GM12878 (cell line): ENCODE data around the gene HDAC9. TPM values are rescaled to one million over a fixed set of nuclear protein-coding genes. Genes with fewer than 3 reads are reported as not detected.

Experiments used
- ATAC-seq: fragments of 200-7000 bp; cut with Tn5 transposase; 3 replicates; pipeline ENCODE4 v1.9.1; 2020; ENCODE audit warnings: mild to moderate bottlenecking, moderate library complexity
- BruUV-seq: library from RNA; stranded (reverse); fragments of 400-500 nt; replicated peaks from 2 replicates; lab custom pipeline; 2021; lab: Mats Ljungman, UMichigan
- CTCF ChIA-PET: fragments of 300-600 bp; sonication (Branson Sonifier 250); formaldehyde crosslinking; extraction: SDS; loops from one replicate; lab custom pipeline; 2021; ENCODE audit warnings: inconsistent platforms; lab: Yijun Ruan, JAX
- POLR2A ChIA-PET: fragments of 350-600 bp; formaldehyde crosslinking; extraction: SDS; loops from one replicate; lab custom pipeline; 2021; ENCODE audit warnings: inconsistent platforms; lab: Charles Lee
- RAD21 ChIA-PET: fragments of 300-600 bp; sonication (Branson Sonifier 250); formaldehyde crosslinking; loops from one replicate; lab custom pipeline; 2023; ENCODE audit warnings: antibody characterized with exemption; ENCODE audit not compliant: unreplicated experiment; lab: Charles Lee
- SMC1A ChIA-PET: fragments of 300-600 bp; sonication (Branson Sonifier 250); formaldehyde crosslinking; loops from one replicate; lab custom pipeline; 2023; ENCODE audit not compliant: unreplicated experiment, uncharacterized antibody; lab: Charles Lee
- DNase-seq: peaks from one replicate; pipeline ENCODE4 v3.0.0-alpha.2; 2011; ENCODE audit warnings: low read depth, low spot score
- FAIRE-seq: peaks from 3 replicates; lab custom pipeline; 2011; peaks lifted over from hg19 to GRCh38; lab: Jason Lieb, UNC
- H2AFZ ChIP-seq: 2 replicates; pipeline ENCODE4 v1.6.0; 2011; ENCODE audit warnings: low read depth, low read length, control low read depth; ENCODE audit not compliant: control insufficient read depth
- H3K27ac ChIP-seq: 2 replicates; pipeline ENCODE4 v1.5.1; 2011; ENCODE audit warnings: control low read depth; ENCODE audit not compliant: control insufficient read depth, insufficient read depth
- H3K27me3 ChIP-seq, 2 experiments: replicated peaks in 1 of 2; 2 replicates each; pipeline versions ENCODE4 v1.6.0 to v1.6.1; 2011; ENCODE audit warnings: low read length in 1 of 2; ENCODE audit not compliant: control insufficient read depth in 2 of 2, insufficient read depth in 2 of 2
- H3K36me3 ChIP-seq, 2 experiments: 2 replicates each; pipeline ENCODE4 v1.5.1; 2011; ENCODE audit warnings: low read length in 1 of 2; ENCODE audit not compliant: control insufficient read depth in 2 of 2, insufficient read depth in 2 of 2
- H3K4me1 ChIP-seq: 2 replicates; pipeline ENCODE4 v1.6.1; 2011; ENCODE audit warnings: mild to moderate bottlenecking, low read length, moderate library complexity, mixed read lengths; ENCODE audit not compliant: control insufficient read depth, insufficient read depth
- H3K4me2 ChIP-seq: 2 replicates; pipeline ENCODE4 v1.6.0; 2011; ENCODE audit warnings: control low read depth; ENCODE audit not compliant: control insufficient read depth, insufficient read depth
- H3K4me3 ChIP-seq: fragments of 200-600 bp; sonication (generic); 2 replicates; pipeline ENCODE4 v1.5.1; 2016
- H3K79me2 ChIP-seq: 2 replicates; pipeline ENCODE4 v1.6.0; 2011; ENCODE audit warnings: low read length; ENCODE audit not compliant: control insufficient read depth, insufficient read depth
- H3K9ac ChIP-seq: 2 replicates; pipeline ENCODE4 v1.8.0; 2011; ENCODE audit warnings: low read length, control low read depth, mixed read lengths; ENCODE audit not compliant: control insufficient read depth, insufficient read depth
- H3K9me3 ChIP-seq: replicated peaks from 3 replicates; pipeline ENCODE4 v1.5.1; 2011; ENCODE audit warnings: mild to moderate bottlenecking, low read length; ENCODE audit not compliant: control insufficient read depth, insufficient read depth
- H4K20me1 ChIP-seq: 2 replicates; pipeline ENCODE4 v1.6.0; 2011; ENCODE audit not compliant: control insufficient read depth, insufficient read depth
- FOXM1 ChIP-seq: IDR thresholded peaks from 2 replicates; pipeline ENCODE4 v1.6.1; 2012; ENCODE audit warnings: low read depth, mild to moderate bottlenecking, inconsistent platforms, low read length, moderate library complexity
- NRF1 ChIP-seq: conservative IDR thresholded peaks from 2 replicates; pipeline ENCODE4 v1.6.1; 2011; ENCODE audit warnings: mild to moderate bottlenecking, low read depth, low read length, improper control_type of control experiment
- TCF3 ChIP-seq: IDR thresholded peaks from 2 replicates; pipeline ENCODE4 v1.6.1; 2012; ENCODE audit warnings: low read depth, mild to moderate bottlenecking, low read length, borderline replicate concordance; ENCODE audit not compliant: insufficient read depth
- YBX1 ChIP-seq: fragments of 450-650 bp; IDR thresholded peaks from 2 replicates; pipeline ENCODE4 v1.6.1; 2016; ENCODE audit warnings: antibody characterized with exemption
- ZNF207 ChIP-seq: fragments of 450-650 bp; IDR thresholded peaks from 2 replicates; pipeline ENCODE4 v1.6.1; 2014; ENCODE audit warnings: antibody characterized with exemption, mild to moderate bottlenecking, borderline replicate concordance
- WGBS: methylation state at CpG from one replicate; pipeline ENCODE4 v1.1.6; 2016; ENCODE audit warnings: low lambda C conversion rate; ENCODE audit not compliant: insufficient replicate concordance, insufficient coverage; ENCODE audit errors: missing lambda C conversion rate; 5-methylcytosine and 5-hydroxymethylcytosine counted together
- in situ Hi-C: fragments of 300-500 bp; cut with MboI; formaldehyde crosslinking; loops from 9 replicates; pipeline ENCODE4 v1.14.3; 2018; ENCODE audit warnings: mixed read lengths
- intact Hi-C: fragments of 100-400 bp; cut with micrococcal nuclease; formaldehyde crosslinking; loops from one replicate; pipeline ENCODE4 v1.14.2; 2022; ENCODE audit not compliant: unreplicated experiment
- polyA plus RNA-seq, 11 experiments: library from polyadenylated mRNA; depleted of rRNA in 4 of 11; unstranded in 6 of 11; stranded (reverse) in 5 of 11; fragments of >200 nt; fragmentation: Nextera tagmentation in 4 of 11; fragmentation: Illumina TruSeq in 1 of 11; extraction: Ambion mirVana in 4 of 11; extraction: Trizol in 1 of 11; gene quantifications; 1 replicate in 1 of 11; 2 replicates in 10 of 11; pipeline versions ENCODE4 v1.2.1 to v1.2.3, GENCODE V29; 2011 to 2016; ENCODE audit warnings: inconsistent platforms in 2 of 11, missing spikeins in 2 of 11, low read depth in 1 of 11
- total RNA-seq, 4 experiments: library from RNA; depleted of rRNA in 3 of 4; stranded (reverse); fragments of >200 nt in 3 of 4; fragmentation: Illumina TruSeq in 1 of 4; extraction: Trizol in 1 of 4; gene quantifications; 2 replicates each; pipeline versions ENCODE4 v1.2.1 to v1.2.3, GENCODE V29; 2013 to 2021
- TF ChIP-seq, protein P1 (sequence below): IDR thresholded peaks from 2 replicates; pipeline ENCODE4 v1.6.1; 2012; ENCODE audit warnings: low read length, inconsistent platforms
- TF ChIP-seq, protein P2 (sequence below): fragments of 450-650 bp; IDR thresholded peaks from 2 replicates; pipeline ENCODE4 v1.6.1; 2016; ENCODE audit warnings: mild to moderate bottlenecking
- TF ChIP-seq, protein P3 (sequence below): fragments of 450-650 bp; IDR thresholded peaks from 2 replicates; pipeline ENCODE4 v1.6.1; 2017; ENCODE audit warnings: mild to moderate bottlenecking, moderate library complexity

HDAC9 gene
- total and polyA plus RNA-seq, 10 of the 15 experiments (the other 5 are each of a cell fraction or from before 2014, with no cell fraction given), result 0.73 to 12.8 (median 0.92) TPM

- Histone ChIP-seq H3K36me3 (no peaks in the 10 kb centered on the region), H3K9ac (no peak overlapping the region), H3K79me2 (no peaks in the 10 kb centered on the region), H4K20me1 (no peaks in the 10 kb centered on the region), H3K4me3 (no peak overlapping the region), H3K4me1 (no peaks in the 10 kb centered on the region), H3K27me3 (no peaks in the 10 kb centered on the region), H3K27ac (no peak overlapping the region), H2AFZ (no peak overlapping the region), H3K4me2 (no peak overlapping the region), H3K9me3 (no peaks in the 10 kb centered on the region)
- RAD21 ChIA-PET, result no interaction called here
- WGBS, result 72% methylated on average over 1 of the region's 1 CpG
- no peak for TF ChIP-seq NRF1
- TF ChIP-seq YBX1, result no peak
- TF ChIP-seq, protein P1, sequence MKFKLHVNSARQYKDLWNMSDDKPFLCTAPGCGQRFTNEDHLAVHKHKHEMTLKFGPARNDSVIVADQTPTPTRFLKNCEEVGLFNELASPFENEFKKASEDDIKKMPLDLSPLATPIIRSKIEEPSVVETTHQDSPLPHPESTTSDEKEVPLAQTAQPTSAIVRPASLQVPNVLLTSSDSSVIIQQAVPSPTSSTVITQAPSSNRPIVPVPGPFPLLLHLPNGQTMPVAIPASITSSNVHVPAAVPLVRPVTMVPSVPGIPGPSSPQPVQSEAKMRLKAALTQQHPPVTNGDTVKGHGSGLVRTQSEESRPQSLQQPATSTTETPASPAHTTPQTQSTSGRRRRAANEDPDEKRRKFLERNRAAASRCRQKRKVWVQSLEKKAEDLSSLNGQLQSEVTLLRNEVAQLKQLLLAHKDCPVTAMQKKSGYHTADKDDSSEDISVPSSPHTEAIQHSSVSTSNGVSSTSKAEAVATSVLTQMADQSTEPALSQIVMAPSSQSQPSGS, result no peak
- TF ChIP-seq, protein P2, sequence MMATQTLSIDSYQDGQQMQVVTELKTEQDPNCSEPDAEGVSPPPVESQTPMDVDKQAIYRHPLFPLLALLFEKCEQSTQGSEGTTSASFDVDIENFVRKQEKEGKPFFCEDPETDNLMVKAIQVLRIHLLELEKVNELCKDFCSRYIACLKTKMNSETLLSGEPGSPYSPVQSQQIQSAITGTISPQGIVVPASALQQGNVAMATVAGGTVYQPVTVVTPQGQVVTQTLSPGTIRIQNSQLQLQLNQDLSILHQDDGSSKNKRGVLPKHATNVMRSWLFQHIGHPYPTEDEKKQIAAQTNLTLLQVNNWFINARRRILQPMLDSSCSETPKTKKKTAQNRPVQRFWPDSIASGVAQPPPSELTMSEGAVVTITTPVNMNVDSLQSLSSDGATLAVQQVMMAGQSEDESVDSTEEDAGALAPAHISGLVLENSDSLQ, result no peak
- TF ChIP-seq, protein P3, sequence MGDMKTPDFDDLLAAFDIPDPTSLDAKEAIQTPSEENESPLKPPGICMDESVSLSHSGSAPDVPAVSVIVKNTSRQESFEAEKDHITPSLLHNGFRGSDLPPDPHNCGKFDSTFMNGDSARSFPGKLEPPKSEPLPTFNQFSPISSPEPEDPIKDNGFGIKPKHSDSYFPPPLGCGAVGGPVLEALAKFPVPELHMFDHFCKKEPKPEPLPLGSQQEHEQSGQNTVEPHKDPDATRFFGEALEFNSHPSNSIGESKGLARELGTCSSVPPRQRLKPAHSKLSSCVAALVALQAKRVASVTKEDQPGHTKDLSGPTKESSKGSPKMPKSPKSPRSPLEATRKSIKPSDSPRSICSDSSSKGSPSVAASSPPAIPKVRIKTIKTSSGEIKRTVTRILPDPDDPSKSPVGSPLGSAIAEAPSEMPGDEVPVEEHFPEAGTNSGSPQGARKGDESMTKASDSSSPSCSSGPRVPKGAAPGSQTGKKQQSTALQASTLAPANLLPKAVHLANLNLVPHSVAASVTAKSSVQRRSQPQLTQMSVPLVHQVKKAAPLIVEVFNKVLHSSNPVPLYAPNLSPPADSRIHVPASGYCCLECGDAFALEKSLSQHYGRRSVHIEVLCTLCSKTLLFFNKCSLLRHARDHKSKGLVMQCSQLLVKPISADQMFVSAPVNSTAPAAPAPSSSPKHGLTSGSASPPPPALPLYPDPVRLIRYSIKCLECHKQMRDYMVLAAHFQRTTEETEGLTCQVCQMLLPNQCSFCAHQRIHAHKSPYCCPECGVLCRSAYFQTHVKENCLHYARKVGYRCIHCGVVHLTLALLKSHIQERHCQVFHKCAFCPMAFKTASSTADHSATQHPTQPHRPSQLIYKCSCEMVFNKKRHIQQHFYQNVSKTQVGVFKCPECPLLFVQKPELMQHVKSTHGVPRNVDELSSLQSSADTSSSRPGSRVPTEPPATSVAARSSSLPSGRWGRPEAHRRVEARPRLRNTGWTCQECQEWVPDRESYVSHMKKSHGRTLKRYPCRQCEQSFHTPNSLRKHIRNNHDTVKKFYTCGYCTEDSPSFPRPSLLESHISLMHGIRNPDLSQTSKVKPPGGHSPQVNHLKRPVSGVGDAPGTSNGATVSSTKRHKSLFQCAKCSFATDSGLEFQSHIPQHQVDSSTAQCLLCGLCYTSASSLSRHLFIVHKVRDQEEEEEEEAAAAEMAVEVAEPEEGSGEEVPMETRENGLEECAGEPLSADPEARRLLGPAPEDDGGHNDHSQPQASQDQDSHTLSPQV, result no peak
- no peak for TF ChIP-seq TCF3
- no peak for TF ChIP-seq ZNF207
- no peak for TF ChIP-seq FOXM1
- no TSS peak for BruUV-seq
- CTCF ChIA-PET, result no interaction called here
- DNase-seq (no peak), ATAC-seq (no peak), FAIRE-seq (no peak)
- in situ Hi-C loops, result no loop called here
- POLR2A ChIA-PET, result no interaction called here
- intact Hi-C loops, result no loop called here
- SMC1A ChIA-PET, result no interaction called here
Measured at GRCh38 chr7:18997477-18998150, 502.1 kb downstream of the HDAC9 start.
